ENCODE data around the gene UTP11. TPM values are rescaled to one million over a fixed set of nuclear protein-coding genes. Genes with fewer than 3 reads are reported as not detected.
"Not testable (repeated sequence)": the region's sequence is repeated elsewhere in the genome, so short reads cannot be mapped to it uniquely, and the experiment has no call there.

The UTP11 gene
- 47.7 and 55.9 TPM in 2 replicates for total RNA-seq

- peak; percentile 99 for DNase-seq (ENCODE audit: low read depth, low spot score)
Observed at GRCh38 chr1:38012363-38013226, at the start of gene UTP11. TSS of gene UTP11 (plus strand) at chr1:38012734. CDS start at chr1:38012803, 69 bp downstream.

- DNase-seq (ENCODE audit: low read depth, low spot score) = not testable (repeated sequence)
Observed at GRCh38 chr1:37964106-37964505, 48.4 kb upstream of the UTP11 start.

- no peak for DNase-seq (ENCODE audit: low read depth, low spot score)
Observed at GRCh38 chr1:37965301-37965700, 47.2 kb upstream of the UTP11 start.

- DNase-seq (ENCODE audit: low read depth, low spot score) = not testable (repeated sequence)
Observed at GRCh38 chr1:37973684-37974083, 38.9 kb upstream of the UTP11 start.

GRCh38 chr1:37974567-37974966 lies 38.0 kb upstream of the UTP11 start:
- DNase-seq (ENCODE audit: low read depth, low spot score) = no peak

- DNase-seq (ENCODE audit: low read depth, low spot score) = not testable (repeated sequence)
Observed at GRCh38 chr1:37975083-37975482, 37.5 kb upstream of the UTP11 start.

- no peak for DNase-seq (ENCODE audit: low read depth, low spot score)
Observed at GRCh38 chr1:37978541-37978940, 34.0 kb upstream of the UTP11 start.

GRCh38 chr1:37983546-37983945 lies 29.0 kb upstream of the UTP11 start:
- no peak for DNase-seq (ENCODE audit: low read depth, low spot score)

GRCh38 chr1:37987679-37988078 lies 24.9 kb upstream of the UTP11 start:
- no peak for DNase-seq (ENCODE audit: low read depth, low spot score)

- no peak for DNase-seq (ENCODE audit: low read depth, low spot score)
Observed at GRCh38 chr1:37989361-37989930, 23.1 kb upstream of the UTP11 start.

- no peak for DNase-seq (ENCODE audit: low read depth, low spot score)
Observed at GRCh38 chr1:37994886-37995566, 17.5 kb upstream of the UTP11 start.

- no peak for DNase-seq (ENCODE audit: low read depth, low spot score)
Observed at GRCh38 chr1:37995751-37996345, 16.7 kb upstream of the UTP11 start.

- no peak for DNase-seq (ENCODE audit: low read depth, low spot score)
Observed at GRCh38 chr1:37997256-37998088, 15.1 kb upstream of the UTP11 start.

GRCh38 chr1:37998089-37998808 lies 14.3 kb upstream of the UTP11 start:
- no peak for DNase-seq (ENCODE audit: low read depth, low spot score)

- no peak for DNase-seq (ENCODE audit: low read depth, low spot score)
Observed at GRCh38 chr1:37998913-37999429, 13.6 kb upstream of the UTP11 start.

GRCh38 chr1:37999430-38000232 lies 12.9 kb upstream of the UTP11 start:
- no peak for DNase-seq (ENCODE audit: low read depth, low spot score)

- DNase-seq (ENCODE audit: low read depth, low spot score) = no peak
Observed at GRCh38 chr1:38000233-38000528, 12.4 kb upstream of the UTP11 start.

- DNase-seq (ENCODE audit: low read depth, low spot score) = peak; percentile 73
Observed at GRCh38 chr1:38000529-38001455, 11.7 kb upstream of the UTP11 start.

Measured in pulmonary artery endothelial cell (primary cell).